ENCODE data around the gene SPTBN5. TPM values are rescaled to one million over a fixed set of nuclear protein-coding genes. Genes with fewer than 3 reads are reported as not detected.

The SPTBN5 gene
- total RNA-seq, 4 donors from 2014 or later, result 0.40 to 2.5 (median 1.8) TPM

DNA sequence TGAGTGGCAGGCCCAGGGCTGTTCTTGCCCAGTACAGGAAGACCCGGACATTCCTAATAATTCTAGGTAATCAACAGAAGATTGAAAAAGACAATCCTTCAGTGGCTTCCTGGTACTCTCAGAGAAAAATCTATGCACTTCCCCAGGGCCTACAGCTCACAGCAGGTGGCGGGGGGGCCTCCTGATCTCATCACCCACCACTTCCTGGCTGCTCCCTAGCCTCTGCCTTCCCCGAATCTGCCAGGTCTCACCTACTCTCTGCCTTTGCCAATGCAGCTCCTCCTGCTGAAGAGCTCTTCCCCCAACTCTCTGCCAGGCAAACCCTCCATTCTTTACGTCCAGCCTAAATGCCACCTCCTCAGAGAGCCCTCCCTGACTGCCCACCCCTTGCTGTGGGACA, 41.0 kb upstream of the SPTBN5 start:
- DNase-seq, result peak; percentile 22 to 28
- Histone ChIP-seq H3K9me3 (no peaks in the 10 kb centered on the region), H3K4me3 (replicated peaks in 1 of 3) (no peak overlapping the region), H3K27ac (peak overlapping the region; percentile 5 to 55 (median 18)), H3K4me1 (peaks cover 0 to 38% of the 10 kb centered on the region in 2 donors), H3K27me3 (no peaks in the 10 kb centered on the region), H3K36me3 (no peaks in the 10 kb centered on the region)
- TF ChIP-seq POLR2A (IDR thresholded peaks at IDR 0.05), result no peak
- TF ChIP-seq, protein P1, sequence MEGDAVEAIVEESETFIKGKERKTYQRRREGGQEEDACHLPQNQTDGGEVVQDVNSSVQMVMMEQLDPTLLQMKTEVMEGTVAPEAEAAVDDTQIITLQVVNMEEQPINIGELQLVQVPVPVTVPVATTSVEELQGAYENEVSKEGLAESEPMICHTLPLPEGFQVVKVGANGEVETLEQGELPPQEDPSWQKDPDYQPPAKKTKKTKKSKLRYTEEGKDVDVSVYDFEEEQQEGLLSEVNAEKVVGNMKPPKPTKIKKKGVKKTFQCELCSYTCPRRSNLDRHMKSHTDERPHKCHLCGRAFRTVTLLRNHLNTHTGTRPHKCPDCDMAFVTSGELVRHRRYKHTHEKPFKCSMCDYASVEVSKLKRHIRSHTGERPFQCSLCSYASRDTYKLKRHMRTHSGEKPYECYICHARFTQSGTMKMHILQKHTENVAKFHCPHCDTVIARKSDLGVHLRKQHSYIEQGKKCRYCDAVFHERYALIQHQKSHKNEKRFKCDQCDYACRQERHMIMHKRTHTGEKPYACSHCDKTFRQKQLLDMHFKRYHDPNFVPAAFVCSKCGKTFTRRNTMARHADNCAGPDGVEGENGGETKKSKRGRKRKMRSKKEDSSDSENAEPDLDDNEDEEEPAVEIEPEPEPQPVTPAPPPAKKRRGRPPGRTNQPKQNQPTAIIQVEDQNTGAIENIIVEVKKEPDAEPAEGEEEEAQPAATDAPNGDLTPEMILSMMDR (IDR thresholded peaks at IDR 0.05), result no peak
- intact Hi-C loops (cut with DNase I), result no loop called here
- 80 to 83% methylated on average over 4 of the region's 4 CpGs for WGBS, 2 donors

GRCh38 chr15:41933771-41934170, 39.9 kb upstream of the SPTBN5 start:
- intact Hi-C loops (cut with DNase I), result no loop called here
- TF ChIP-seq, protein P1 (IDR thresholded peaks at IDR 0.05), result no peak
- TF ChIP-seq POLR2A (IDR thresholded peaks at IDR 0.05), result no peak
- 61 to 71% methylated on average over 10 of the region's 10 CpGs for WGBS, 2 donors
- no peak overlapping the region for H3K4me3 ChIP-seq (replicated peaks in 1 of 3)
- H3K27ac ChIP-seq, result peak overlapping the region; percentile 5 to 18 (median 18)
- DNase-seq, result no peak
- no peaks in the 10 kb centered on the region for H3K27me3 ChIP-seq
- peaks cover 1 to 49% of the 10 kb centered on the region in 2 donors for H3K4me1 ChIP-seq
- no peaks in the 10 kb centered on the region for H3K36me3 ChIP-seq
- H3K9me3 ChIP-seq, result no peaks in the 10 kb centered on the region

DNA sequence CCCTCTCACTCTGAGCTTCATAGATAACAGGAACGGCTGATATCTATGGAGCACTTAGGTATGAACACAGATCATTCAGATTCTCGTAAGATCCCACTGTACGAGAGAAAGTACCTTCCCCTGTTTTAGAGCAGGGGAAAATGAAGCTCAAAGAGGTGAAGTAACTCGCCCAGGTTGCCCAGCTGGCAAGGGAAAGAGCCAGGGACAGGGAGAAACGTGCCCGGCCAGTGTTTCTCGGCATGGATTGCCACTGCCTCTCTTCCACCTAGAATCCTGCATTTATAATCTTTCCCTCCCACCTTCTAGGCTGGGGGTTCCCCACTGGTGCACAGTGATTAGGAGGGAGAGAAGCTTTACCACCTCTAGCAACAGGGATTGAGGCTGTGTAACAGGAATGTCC, 39.5 kb upstream of the SPTBN5 start:
- H3K4me1 ChIP-seq, result peaks cover 4 to 53% of the 10 kb centered on the region in 2 donors
- 84 to 91% methylated on average over 7 of the region's 7 CpGs for WGBS, 2 donors
- intact Hi-C loops (cut with DNase I), result no loop called here

GRCh38 chr15:41932511-41933289, 38.8 kb upstream of the SPTBN5 start:
- peaks cover 4 to 59% of the 10 kb centered on the region in 2 donors for H3K4me1 ChIP-seq
- no peak for DNase-seq
- peak overlapping the region in 2 of 3 donors; percentile 5 to 30 for H3K27ac ChIP-seq

More for the DNA sequence above, 39.5 kb upstream of the SPTBN5 start:
- TF ChIP-seq, protein P1 (IDR thresholded peaks at IDR 0.05), result no peak
- no peak for TF ChIP-seq POLR2A (IDR thresholded peaks at IDR 0.05)
- no peaks in the 10 kb centered on the region for H3K9me3 ChIP-seq
- no peaks in the 10 kb centered on the region for H3K36me3 ChIP-seq
- no peak for DNase-seq
- H3K27me3 ChIP-seq, result no peaks in the 10 kb centered on the region
- no peak overlapping the region for H3K4me3 ChIP-seq (replicated peaks in 1 of 3)
- H3K27ac ChIP-seq, result peak overlapping the region in 2 of 3 donors; percentile 5 to 30

GRCh38 chr15:41932101-41932500, 38.2 kb upstream of the SPTBN5 start:
- WGBS, 2 donors, result 79 to 85% methylated on average over 9 of the region's 9 CpGs
- intact Hi-C loops (cut with DNase I), result no loop called here
- TF ChIP-seq, protein P1 (IDR thresholded peaks at IDR 0.05), result no peak
- no peak for TF ChIP-seq POLR2A (IDR thresholded peaks at IDR 0.05)
- Histone ChIP-seq H3K4me3 (replicated peaks in 1 of 3) (no peak overlapping the region), H3K36me3 (no peaks in the 10 kb centered on the region), H3K4me1 (peaks cover 4 to 62% of the 10 kb centered on the region in 2 donors), H3K27me3 (no peaks in the 10 kb centered on the region), H3K9me3 (no peaks in the 10 kb centered on the region), H3K27ac (no peak overlapping the region)
- no peak for DNase-seq

More at GRCh38 chr15:41932511-41933289, 38.8 kb upstream of the SPTBN5 start:
- H3K27me3 ChIP-seq, result no peaks in the 10 kb centered on the region
- no peaks in the 10 kb centered on the region for H3K9me3 ChIP-seq
- WGBS, 2 donors, result 70 to 72% methylated on average over 15 to 16 of the region's 16 CpGs
- TF ChIP-seq, protein P1 (IDR thresholded peaks at IDR 0.05), result no peak
- TF ChIP-seq POLR2A (IDR thresholded peaks at IDR 0.05), result no peak
- no peak overlapping the region for H3K4me3 ChIP-seq (replicated peaks in 1 of 3)
- no peaks in the 10 kb centered on the region for H3K36me3 ChIP-seq
- intact Hi-C loops (cut with DNase I), result no loop called here
